Heart left ventricle (tissue), 16 donors: ENCODE data around the gene KCNH6. TPM values are rescaled to one million over a fixed set of nuclear protein-coding genes. Genes with fewer than 3 reads are reported as not detected.

Experiments used
- ATAC-seq, 4 donors: fragments of 200-7000 bp; cut with Tn5 transposase; one replicate each; pipeline ENCODE4 v1.9.1; 2020 to 2022; ENCODE audit warnings: moderate library complexity in 4 of 4, mild to moderate bottlenecking in 3 of 4, moderate number of reproducible peaks in 1 of 4
- DNase-seq, 5 donors: peaks; one replicate each; pipeline ENCODE4 v3.0.0-alpha.2; 2020
- H3K27ac ChIP-seq, 12 donors: fragments of 200-600 bp; sonication (generic) in 4 of 12; one replicate each; pipeline versions ENCODE4 v1.5.0 to v1.8.0; 2016 to 2022; ENCODE audit warnings: mild to moderate bottlenecking in 2 of 12
- H3K27me3 ChIP-seq, 9 donors: fragments of 200-600 bp; sonication (generic) in 2 of 9; one replicate each; pipeline versions ENCODE4 v1.5.1 to v1.8.0; 2016 to 2022; ENCODE audit warnings: mild to moderate bottlenecking in 3 of 9
- H3K36me3 ChIP-seq, 9 donors: fragments of 200-600 bp; sonication (generic) in 2 of 9; one replicate each; pipeline versions ENCODE4 v1.5.0 to v1.8.0; 2018 to 2022; ENCODE audit warnings: mild to moderate bottlenecking in 2 of 9
- H3K4me1 ChIP-seq, 12 donors: fragments of 200-600 bp; sonication (generic) in 4 of 12; one replicate each; pipeline versions ENCODE4 v1.5.0 to v1.8.0; 2016 to 2022; ENCODE audit warnings: mild to moderate bottlenecking in 3 of 12
- H3K4me3 ChIP-seq, 12 donors: fragments of 200-600 bp; sonication (generic) in 4 of 12; one replicate each; pipeline versions ENCODE4 v1.5.0 to v1.8.0; 2017 to 2022; ENCODE audit warnings: mild to moderate bottlenecking in 9 of 12, moderate library complexity in 4 of 12
- H3K9me3 ChIP-seq, 12 donors: fragments of 200-600 bp; sonication (generic) in 4 of 12; one replicate each; pipeline versions ENCODE4 v1.5.0 to v1.8.0; 2016 to 2022; ENCODE audit warnings: mild to moderate bottlenecking in 1 of 12
- CTCF ChIP-seq, 12 donors: fragments of 200-600 bp; sonication (generic) in 4 of 12; IDR thresholded peaks; one replicate each; pipeline versions ENCODE4 v1.5.0 to v1.8.0; 2018 to 2022; ENCODE audit warnings: antibody characterized with exemption in 12 of 12, mild to moderate bottlenecking in 5 of 12
- POLR2A ChIP-seq, 2 donors: fragments of 450-650 bp; IDR thresholded peaks; one replicate each; pipeline ENCODE4 v1.6.1; 2017; ENCODE audit warnings: antibody characterized with exemption in 2 of 2, mild to moderate bottlenecking in 2 of 2, moderate library complexity in 2 of 2
- WGBS, 4 donors: extraction: QIAGEN DNeasy Blood & Tissue Kit in 2 of 4; methylation state at CpG; one replicate each; pipeline versions ENCODE4 v1.1.5 to v1.1.7; 2013 to 2018; 5-methylcytosine and 5-hydroxymethylcytosine counted together
- intact Hi-C, 10 donors: fragments of 100-400 bp; cut with DNase I; formaldehyde crosslinking; loops; one replicate each; pipeline versions ENCODE4 v1.11.1 to v1.14.2; 2022
- polyA plus RNA-seq, 2 donors: library from polyadenylated mRNA; stranded (reverse); fragments of 200-250 nt; gene quantifications; one replicate each; pipeline ENCODE4 v1.2.3, GENCODE V29; 2013
- total RNA-seq, 9 donors: library from RNA; depleted of rRNA in 2 of 9; stranded (reverse); fragments of >200 nt in 2 of 9; fragmentation: NEBNext Ultra II Directional in 3 of 9; extraction: Animal tissue kit (Norgen Biotek cat#: 25700) in 3 of 9; gene quantifications; one replicate each; pipeline versions ENCODE4 v1.1.0 to v1.2.4, GENCODE V29; 2016 to 2023
- donor health status: ischemic (EF 13 %, LVEDD 7.1; RV severe dilation, severe dysfunction).
- donor health status: healthy with polysubstance abuse.
- donor health status: DM: no; HTN: yes; CAD: no.
- donor health status: DM: no; HTN: no; CAD: no.
- donor health status: ischemic (EF 25% LVEDD 6.9; RV normal size, moderate dysfunction).
- donor health status: ischemic (EF 25% LVEDD 5.7; RV mildly dilated, moderate dysfunction).
- donor health status: healthy.
- donor health status: DM: yes; HTN: yes; CAD: no.
- donor health status: ischemic (EF 35%, LVEDD 5.7; RV mildly dilated, moderate dysfunction).
- donor health status: nonischemic (EF 11% LVEDD 7.7; RV severe dilation, severe dysfunction).
- donor health status: DM: yes; HTN: yes; CAD: no.
- donor health status: PGD.
- donor health status: ischemic (EF 29% LVEDD 5.4; RV normal size, mild dysfunction).
- donor health status: nonischemic (EF 23%, LVEDD 6.1; RV moderate dilation, normal function).

Gene KCNH6
- total and polyA plus RNA-seq, 11 donors, result 0.01 TPM; not detected in 10

- Histone ChIP-seq H3K4me3 (no peak overlapping the region), H3K27ac (no peak overlapping the region), H3K27me3 (peaks cover 0 to 6% (median 0%) of the 10 kb centered on the region in 9 donors), H3K4me1 (peaks cover 0 to 28% (median 11%) of the 10 kb centered on the region in 12 donors), H3K9me3 (no peaks in the 10 kb centered on the region), H3K36me3 (peaks cover 0 to 30% (median 0%) of the 10 kb centered on the region in 9 donors)
- intact Hi-C loops, result no loop called here
- WGBS, 4 donors, result 70 to 74% (median 73%) methylated on average over 10 of the region's 10 CpGs
- DNase-seq (peak in 1 of 5 donors; percentile 34), ATAC-seq (no peak)
- no peak for TF ChIP-seq CTCF (IDR thresholded peaks at IDR 0.05)
- no peak for TF ChIP-seq POLR2A (IDR thresholded peaks at IDR 0.05)
Measured at GRCh38 chr17:63483038-63483437, 40.1 kb upstream of the KCNH6 start.

GRCh38 chr17:63483655-63484575, 39.2 kb upstream of the KCNH6 start:
- Histone ChIP-seq H3K27ac (no peak overlapping the region), H3K9me3 (no peaks in the 10 kb centered on the region), H3K36me3 (peaks cover 0 to 30% (median 0%) of the 10 kb centered on the region in 9 donors), H3K4me1 (peaks cover 0 to 19% (median 3%) of the 10 kb centered on the region in 12 donors), H3K4me3 (no peak overlapping the region), H3K27me3 (peaks cover 0 to 6% (median 0%) of the 10 kb centered on the region in 9 donors)
- no peak for TF ChIP-seq CTCF (IDR thresholded peaks at IDR 0.05)
- no peak for TF ChIP-seq POLR2A (IDR thresholded peaks at IDR 0.05)
- WGBS, 4 donors, result 86 to 95% (median 90%) methylated on average over 6 to 16 of the region's 16 CpGs
- intact Hi-C loops, result no loop called here
- DNase-seq (peak in 1 of 5 donors; percentile 51), ATAC-seq (no peak)

- peak in 1 of 5 donors; percentile 50 for DNase-seq
- Histone ChIP-seq H3K4me3 (no peak overlapping the region), H3K27me3 (no peaks in the 10 kb centered on the region), H3K36me3 (peaks cover 0 to 22% (median 0%) of the 10 kb centered on the region in 9 donors), H3K27ac (no peak overlapping the region), H3K9me3 (no peaks in the 10 kb centered on the region), H3K4me1 (peaks cover 0 to 6% (median 0%) of the 10 kb centered on the region in 12 donors)
- ATAC-seq, result no peak
- 82 to 83% (median 82%) methylated on average over 7 to 12 of the region's 12 CpGs for WGBS, 4 donors
- TF ChIP-seq POLR2A (IDR thresholded peaks at IDR 0.05) (no peak), CTCF (IDR thresholded peaks at IDR 0.05) (no peak)
- intact Hi-C loops, result no loop called here
Measured at GRCh38 chr17:63486317-63487013, 36.7 kb upstream of the KCNH6 start.

GRCh38 chr17:63487014-63487339, 36.2 kb upstream of the KCNH6 start:
- TF ChIP-seq POLR2A (IDR thresholded peaks at IDR 0.05) (no peak), CTCF (IDR thresholded peaks at IDR 0.05) (no peak)
- no peaks in the 10 kb centered on the region for H3K9me3 ChIP-seq
- WGBS, 4 donors, result 85 to 90% (median 86%) methylated on average over 11 of the region's 11 CpGs
- no peaks in the 10 kb centered on the region for H3K27me3 ChIP-seq
- H3K36me3 ChIP-seq, result peaks cover 0 to 22% (median 0%) of the 10 kb centered on the region in 9 donors
- peak in 1 of 5 donors; percentile 23 for DNase-seq
- no peak overlapping the region for H3K27ac ChIP-seq
- ATAC-seq, result no peak
- H3K4me3 ChIP-seq, result no peak overlapping the region
- intact Hi-C loops, result no loop called here
- peaks cover 0 to 6% (median 0%) of the 10 kb centered on the region in 12 donors for H3K4me1 ChIP-seq
